Gastrocnemius medialis (tissue), 4 donors: ENCODE data around the gene CACNG5. TPM values are rescaled to one million over a fixed set of nuclear protein-coding genes. Genes with fewer than 3 reads are reported as not detected.

Experiments used
- ATAC-seq, 2 donors: fragments of 150-250 bp; one replicate each; pipeline ENCODE4 v1.9.1; 2016
- DNase-seq, 2 donors: peaks; one replicate each; pipeline ENCODE4 v3.0.0-alpha.2; 2019
- H3K27ac ChIP-seq, 4 donors: fragments of 200-600 bp; sonication (generic); 1 replicate in 1 of 4; 2 replicates in 3 of 4; pipeline ENCODE4 v1.5.1; 2016 to 2018; ENCODE audit warnings: mild to moderate bottlenecking in 2 of 4, moderate library complexity in 1 of 4
- H3K27me3 ChIP-seq, 3 donors: fragments of 200-600 bp; sonication (generic) in 2 of 3; 1 replicate in 1 of 3; 2 replicates in 2 of 3; pipeline versions ENCODE4 v1.5.1 to v1.6.0; 2016 to 2019; ENCODE audit warnings: mild to moderate bottlenecking in 1 of 3, moderate library complexity in 1 of 3
- H3K36me3 ChIP-seq, 2 donors: fragments of 200-600 bp; sonication (generic) in 1 of 2; one replicate each; pipeline ENCODE4 v1.5.1; 2017 to 2018
- H3K4me1 ChIP-seq, 2 donors: fragments of 200-600 bp; sonication (generic) in 1 of 2; one replicate each; pipeline ENCODE4 v1.5.1; 2016 to 2017; ENCODE audit warnings: mild to moderate bottlenecking in 2 of 2
- H3K4me3 ChIP-seq, 4 donors: fragments of 200-600 bp; sonication (generic) in 3 of 4; 1 replicate in 1 of 4; 2 replicates in 3 of 4; pipeline ENCODE4 v1.5.1; 2016 to 2019; ENCODE audit warnings: mild to moderate bottlenecking in 2 of 4
- H3K9me3 ChIP-seq, 3 donors: fragments of 200-600 bp; sonication (generic) in 2 of 3; 1 replicate in 1 of 3; 2 replicates in 2 of 3; pipeline ENCODE4 v1.5.1; 2016 to 2019
- CTCF ChIP-seq, 5 experiments: fragments of 450-650 bp in 3 of 5; fragments of 200-600 bp in 2 of 5; sonication (generic) in 2 of 5; IDR thresholded peaks in 4 of 5; conservative IDR thresholded peaks in 1 of 5; 1 replicate in 4 of 5; 2 replicates in 1 of 5; pipeline ENCODE4 v1.5.1; 2016 to 2019; ENCODE audit warnings: antibody characterized with exemption in 5 of 5, mild to moderate bottlenecking in 3 of 5, moderate library complexity in 3 of 5
- POLR2A ChIP-seq, 2 donors: fragments of 450-650 bp; IDR thresholded peaks; one replicate each; pipeline ENCODE4 v1.6.1; 2017; ENCODE audit warnings: antibody characterized with exemption in 2 of 2, mild to moderate bottlenecking in 2 of 2, moderate library complexity in 2 of 2
- in situ Hi-C, 4 donors: fragments of 200-750 bp; cut with MboI; loops; one replicate each; pipeline versions ENCODE4 v1.15.0 to v1.8.0; 2017; ENCODE audit warnings: low sequenced_read_pairs in 4 of 4
- intact Hi-C: fragments of 100-400 bp; cut with DNase I; formaldehyde crosslinking; loops from one replicate; pipeline ENCODE4 v1.15.1; 2023; ENCODE audit warnings: low total_unique reads
- total RNA-seq, 4 donors: library from RNA; depleted of rRNA; stranded (reverse); fragments of >200 nt; gene quantifications; one replicate each; pipeline versions ENCODE4 v1.1.0 to v1.2.3, GENCODE V29; 2016

Gene CACNG5
- total RNA-seq, 4 donors from 2014 or later = not detected

GRCh38 chr17:66848496-66848895, 13.6 kb downstream of the CACNG5 start:
- Histone ChIP-seq H3K9me3 (no peaks in the 10 kb centered on the region), H3K27ac (no peak overlapping the region), H3K27me3 (no peaks in the 10 kb centered on the region), H3K4me3 (no peak overlapping the region), H3K36me3 (no peaks in the 10 kb centered on the region), H3K4me1 (peaks cover 15 to 18% of the 10 kb centered on the region in 2 donors)
- in situ Hi-C loops (no loop called here), intact Hi-C loops (no loop called here)
- no peak for DNase-seq
- no peak for ATAC-seq
- TF ChIP-seq POLR2A (IDR thresholded peaks at IDR 0.05) (no peak), CTCF (IDR thresholded peaks at IDR 0.05 in 4 of 5, conservative IDR thresholded peaks at IDR 0.05 in 1 of 5) (no peak)

- no peak for ATAC-seq
- Histone ChIP-seq H3K27ac (no peak overlapping the region), H3K9me3 (no peaks in the 10 kb centered on the region), H3K36me3 (no peaks in the 10 kb centered on the region), H3K4me1 (peaks cover 15 to 18% of the 10 kb centered on the region in 2 donors), H3K27me3 (no peaks in the 10 kb centered on the region), H3K4me3 (no peak overlapping the region)
- intact Hi-C loops (no loop called here), in situ Hi-C loops (no loop called here)
- TF ChIP-seq CTCF (IDR thresholded peaks at IDR 0.05 in 4 of 5, conservative IDR thresholded peaks at IDR 0.05 in 1 of 5) (no peak), POLR2A (IDR thresholded peaks at IDR 0.05) (no peak)
- no peak for DNase-seq
Observed at GRCh38 chr17:66849032-66849655, 14.2 kb downstream of the CACNG5 start.

GRCh38 chr17:66849851-66850580, 15.1 kb downstream of the CACNG5 start:
- H3K4me3 ChIP-seq = no peak overlapping the region
- in situ Hi-C loops (no loop called here), intact Hi-C loops (no loop called here)
- TF ChIP-seq POLR2A (IDR thresholded peaks at IDR 0.05) = no peak
- no peak for TF ChIP-seq CTCF (IDR thresholded peaks at IDR 0.05 in 4 of 5, conservative IDR thresholded peaks at IDR 0.05 in 1 of 5)
- peak; percentile 88 to 95 for ATAC-seq
- no peaks in the 10 kb centered on the region for H3K9me3 ChIP-seq
- peaks cover 15 to 18% of the 10 kb centered on the region in 2 donors for H3K4me1 ChIP-seq
- DNase-seq = peak in 1 of 2 donors; percentile 25
- H3K36me3 ChIP-seq = no peaks in the 10 kb centered on the region
- H3K27me3 ChIP-seq = no peaks in the 10 kb centered on the region
- H3K27ac ChIP-seq = peak overlapping the region in 1 of 4 donors; percentile 41

GRCh38 chr17:66850692-66851091, 15.8 kb downstream of the CACNG5 start:
- Histone ChIP-seq H3K4me3 (no peak overlapping the region), H3K4me1 (peaks cover 15 to 18% of the 10 kb centered on the region in 2 donors), H3K27me3 (no peaks in the 10 kb centered on the region), H3K9me3 (no peaks in the 10 kb centered on the region), H3K36me3 (no peaks in the 10 kb centered on the region), H3K27ac (peak overlapping the region in 2 of 4 donors; percentile 23 to 24)
- no peak for DNase-seq
- in situ Hi-C loops = no loop called here
- intact Hi-C loops = no loop called here
- ATAC-seq = peak in 1 of 2 donors; percentile 47
- TF ChIP-seq CTCF (IDR thresholded peaks at IDR 0.05 in 4 of 5, conservative IDR thresholded peaks at IDR 0.05 in 1 of 5) (no peak), POLR2A (IDR thresholded peaks at IDR 0.05) (no peak)
